ENCODE data around the gene ZC3H7A. TPM values are rescaled to one million over a fixed set of nuclear protein-coding genes. Genes with fewer than 3 reads are reported as not detected.

Gene ZC3H7A
- total and polyA plus RNA-seq, 2 of the 8 experiments (the other 6 are each of a cell fraction or from before 2014, with no cell fraction given) = 32.0 to 55.9 TPM

- no peak overlapping the region for H3K14ac ChIP-seq (ENCODE audit: insufficient read length)
- H3K23me2 ChIP-seq (ENCODE audit: low read depth, low read length) = no peaks in the 10 kb centered on the region
- no peak overlapping the region for H4K8ac ChIP-seq (ENCODE audit: extremely low read depth, insufficient read depth, low read length)
- H3K18ac ChIP-seq (ENCODE audit: extremely low read depth, low read length) = no peak overlapping the region
- H3K9me3 ChIP-seq (ENCODE audit: insufficient read depth in 2 of 2, low read depth in 1 of 2, low read length in 1 of 2) = no peaks in the 10 kb centered on the region
- no peak overlapping the region for H3K4me3 ChIP-seq (ENCODE audit: extremely low read depth in 1 of 4, insufficient read depth in 2 of 4, low read depth in 3 of 4, low read length in 4 of 4)
- CTCF ChIA-PET (ENCODE audit: partially characterized antibody) = interaction anchor here (0.6 to 1.1 kb wide), 4 partner anchors 9 to 327 kb away, joined by 3 to 5 read pairs (median 3); no protein-coding TSS in a partner anchor
- H3K27ac ChIP-seq (ENCODE audit: low read depth, low read length) = 0 out of 2 replicates have a peak overlapping the region, but pooled peaks have one; percentile 14
- no peak overlapping the region for H2AK5ac ChIP-seq (ENCODE audit: low read depth, low read length)
- no peak overlapping the region for H3K4ac ChIP-seq (replicated peaks; ENCODE audit: insufficient read length, low read depth, low read length)
- FAIRE-seq (no peak), DNase-seq (ENCODE audit: low read depth in 1 of 2, low spot score in 2 of 2) (peak in 1 of 2 experiments; percentile 29)
- H3K79me1 ChIP-seq (ENCODE audit: low read depth, low read length) = no peaks in the 10 kb centered on the region
- H3K4me2 ChIP-seq (ENCODE audit: insufficient read depth in 1 of 2, low read depth in 2 of 2, low read length in 2 of 2) = no peak overlapping the region; a peak in 1 of 4 replicates
- H4K91ac ChIP-seq (replicated peaks; ENCODE audit: insufficient read length, low read length) = no peak overlapping the region
- H2BK20ac ChIP-seq (ENCODE audit: low read length) = no peak overlapping the region
- H2BK120ac ChIP-seq (replicated peaks; ENCODE audit: low read depth, low read length) = no peak overlapping the region
- no peak overlapping the region for H3K56ac ChIP-seq (replicated peaks; ENCODE audit: insufficient read length, low read depth, low read length)
- no peak overlapping the region for H2BK15ac ChIP-seq (ENCODE audit: low read length)
- H2BK12ac ChIP-seq (ENCODE audit: low read depth, low read length) = no peak overlapping the region
- no peaks in the 10 kb centered on the region for H3K79me2 ChIP-seq (ENCODE audit: control insufficient read depth in 1 of 2, insufficient read depth in 2 of 2, low read length in 2 of 2)
- H3K9ac ChIP-seq (replicated peaks in 1 of 4; ENCODE audit: extremely low read depth in 1 of 4, low read depth in 3 of 4, low read length in 3 of 4) = no peak overlapping the region
- H4K5ac ChIP-seq (ENCODE audit: insufficient read length, low read depth, low read length) = no peak overlapping the region
- H2AFZ ChIP-seq (ENCODE audit: low read length) = no peak overlapping the region
- H2BK5ac ChIP-seq (ENCODE audit: low read depth, low read length) = no peak overlapping the region
- 91% methylated on average over 7 of the region's 7 CpGs; no CpG with 5 or more reads in 1 of the 2 experiments for WGBS, 2 experiments (ENCODE audit: extremely low coverage in 1 of 2, insufficient coverage in 1 of 2, insufficient read length in 1 of 2, insufficient replicate concordance in 2 of 2, low coverage in 1 of 2, low lambda C conversion rate in 2 of 2, missing lambda C conversion rate in 1 of 2)
- H3K4me1 ChIP-seq (replicated peaks in 1 of 4; ENCODE audit: control insufficient read depth in 3 of 4, insufficient read depth in 4 of 4, low read length in 3 of 4) = peaks cover 0 to 5% (median 0%) of the 10 kb centered on the region in 4 experiments; a peak in 1 of 7 replicates
- peaks cover 36 to 58% (median 52%) of the 10 kb centered on the region in 4 experiments for H3K36me3 ChIP-seq (ENCODE audit: control insufficient read depth in 2 of 4, insufficient read depth in 4 of 4, low read length in 3 of 4)
- H4K20me1 ChIP-seq (replicated peaks in 1 of 2; ENCODE audit: control insufficient read depth in 1 of 2, insufficient read depth in 2 of 2, low read length in 2 of 2) = peaks cover 5 to 8% of the 10 kb centered on the region in 2 experiments
- H3K27me3 ChIP-seq (replicated peaks in 1 of 4; ENCODE audit: control insufficient read depth in 3 of 4, extremely low read depth in 1 of 4, insufficient read depth in 3 of 4, low read length in 3 of 4) = no peaks in the 10 kb centered on the region
- POLR2A ChIA-PET (ENCODE audit: partially characterized antibody) = interaction anchor here (1.9 to 5.6 kb wide), 4 partner anchors 10 to 94 kb away, joined by 8 to 59 read pairs (median 18); partner anchors contain the start of genes RSL1D1 and TXNDC11
- H3K23ac ChIP-seq (ENCODE audit: insufficient read length) = no peak overlapping the region
- TF ChIP-seq SIRT6 (IDR thresholded peaks at IDR 0.05; ENCODE audit: low read length) (no peak), EZH2 (IDR thresholded peaks at IDR 0.05; ENCODE audit: low read depth, low read length, severe bottlenecking) (no peak), USF2 (IDR thresholded peaks at IDR 0.05; ENCODE audit: low read length) (no peak), BACH1 (IDR thresholded peaks at IDR 0.05; ENCODE audit: low read length) (no peak), NANOG (IDR thresholded peaks at IDR 0.05; ENCODE audit: insufficient read depth, low read depth, low read length, poor library complexity, severe bottlenecking) (no peak), CHD2 (IDR thresholded peaks at IDR 0.05; ENCODE audit: low read length) (no peak), TAF1 (IDR thresholded peaks at IDR 0.05; ENCODE audit: low read depth, low read length) (no peak), JUND (IDR thresholded peaks at IDR 0.05; ENCODE audit: low read length) (peak; percentile 63), SRF (IDR thresholded peaks at IDR 0.05; ENCODE audit: low read depth, low read length) (no peak), POLR2AphosphoS5 (IDR thresholded peaks at IDR 0.05; ENCODE audit: low read depth, low read length) (peak; percentile 64; the same call in 1 of the 2 replicates), CTBP2 (IDR thresholded peaks at IDR 0.05; ENCODE audit: borderline replicate concordance, insufficient read depth, insufficient read length, low read length) (no peak), KDM4A (IDR thresholded peaks at IDR 0.05; ENCODE audit: low read depth, low read length, severe bottlenecking) (no peak)
Measured at GRCh38 chr16:11836650-11837244, 39.7 kb upstream of the ZC3H7A start.
